ENCODE results near the gene SUPT20HL2.

DNA sequence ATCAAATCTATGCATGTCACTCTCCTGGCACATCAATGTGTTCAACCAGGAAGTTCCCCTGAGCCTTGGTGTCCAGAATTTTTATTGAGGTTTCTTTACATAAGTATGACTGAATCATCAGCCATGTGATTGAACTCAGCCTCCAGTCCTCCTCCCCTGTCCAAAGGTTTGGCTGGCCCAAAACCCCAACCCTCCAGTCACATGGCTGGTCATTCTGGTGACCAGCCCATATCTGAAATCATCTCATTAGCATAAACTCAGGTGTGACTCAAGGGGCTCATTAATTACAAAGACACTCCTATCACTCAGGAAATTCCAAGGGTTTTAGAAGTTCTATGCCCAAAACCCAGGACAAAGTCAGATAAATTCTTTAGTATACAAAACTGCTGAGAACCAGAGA, 20.6 kb upstream of the SUPT20HL2 start:
- TF ChIP-seq, protein P1, sequence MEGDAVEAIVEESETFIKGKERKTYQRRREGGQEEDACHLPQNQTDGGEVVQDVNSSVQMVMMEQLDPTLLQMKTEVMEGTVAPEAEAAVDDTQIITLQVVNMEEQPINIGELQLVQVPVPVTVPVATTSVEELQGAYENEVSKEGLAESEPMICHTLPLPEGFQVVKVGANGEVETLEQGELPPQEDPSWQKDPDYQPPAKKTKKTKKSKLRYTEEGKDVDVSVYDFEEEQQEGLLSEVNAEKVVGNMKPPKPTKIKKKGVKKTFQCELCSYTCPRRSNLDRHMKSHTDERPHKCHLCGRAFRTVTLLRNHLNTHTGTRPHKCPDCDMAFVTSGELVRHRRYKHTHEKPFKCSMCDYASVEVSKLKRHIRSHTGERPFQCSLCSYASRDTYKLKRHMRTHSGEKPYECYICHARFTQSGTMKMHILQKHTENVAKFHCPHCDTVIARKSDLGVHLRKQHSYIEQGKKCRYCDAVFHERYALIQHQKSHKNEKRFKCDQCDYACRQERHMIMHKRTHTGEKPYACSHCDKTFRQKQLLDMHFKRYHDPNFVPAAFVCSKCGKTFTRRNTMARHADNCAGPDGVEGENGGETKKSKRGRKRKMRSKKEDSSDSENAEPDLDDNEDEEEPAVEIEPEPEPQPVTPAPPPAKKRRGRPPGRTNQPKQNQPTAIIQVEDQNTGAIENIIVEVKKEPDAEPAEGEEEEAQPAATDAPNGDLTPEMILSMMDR (IDR thresholded peaks at IDR 0.05; ENCODE audit: low read depth, low read length, missing input control): no peak
- TF ChIP-seq GABPA (IDR thresholded peaks at IDR 0.05 in 1 of 2, conservative IDR thresholded peaks at IDR 0.05 in 1 of 2): no peak

All from liver (tissue), 3 donors.